GM19468 (cell line): ENCODE results near the gene OR7G2.
"Not testable (repeated sequence)": the region's sequence is repeated elsewhere in the genome, so short reads cannot be mapped to it uniquely, and the experiment has no call there.

Experiments used
- ATAC-seq: cut with Tn5 transposase; IDR thresholded peaks from one replicate; pipeline ENCODE4 v1.9.1; 2021; ENCODE audit warnings: mild to moderate bottlenecking, moderate library complexity, moderate number of reproducible peaks; ENCODE audit not compliant: unreplicated experiment; ENCODE audit errors: extremely low read depth

OR7G2 gene

DNA sequence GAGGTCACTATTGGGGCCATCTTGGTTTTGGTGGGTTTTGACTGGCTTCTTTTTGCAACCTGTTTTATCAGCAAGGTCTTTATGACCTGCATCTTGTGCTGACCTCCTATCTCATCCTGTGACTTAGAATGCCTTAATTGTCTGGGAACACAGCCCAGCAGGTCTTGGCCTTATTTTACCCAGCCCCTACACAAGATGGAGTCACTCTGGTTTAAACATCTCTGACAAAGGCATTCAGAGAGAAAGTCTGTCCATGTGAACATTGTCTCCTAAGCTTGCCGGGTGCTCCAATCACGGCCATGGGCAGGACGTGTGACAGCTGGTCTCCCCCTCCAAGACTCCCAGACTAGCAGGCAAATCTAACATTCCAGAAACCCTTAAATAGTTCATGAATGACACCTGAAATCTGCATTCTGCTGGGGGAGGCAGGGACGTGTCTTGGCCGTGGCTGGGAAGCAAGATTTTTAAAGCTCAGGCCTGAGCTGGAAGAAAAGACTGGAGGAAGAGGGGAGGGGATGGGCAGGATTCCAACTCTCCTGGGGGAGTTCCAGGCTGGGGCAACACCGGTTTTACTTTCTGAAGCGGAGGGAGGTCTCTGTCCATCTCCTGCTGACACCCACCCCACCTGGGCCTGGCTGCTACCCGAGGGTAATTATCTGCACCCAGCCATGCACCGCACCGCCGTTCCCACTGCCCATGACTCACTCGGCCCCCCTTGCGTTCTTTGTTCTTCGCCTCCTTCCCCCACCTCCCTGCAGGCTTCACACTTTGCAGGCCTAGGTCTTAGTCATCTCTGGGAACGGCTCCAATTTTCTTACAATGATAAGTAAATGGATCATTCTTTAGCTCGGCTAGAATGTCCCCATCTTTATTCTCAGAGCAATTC lies 32.0 kb downstream of the OR7G2 start:
- ATAC-seq: no peak

DNA sequence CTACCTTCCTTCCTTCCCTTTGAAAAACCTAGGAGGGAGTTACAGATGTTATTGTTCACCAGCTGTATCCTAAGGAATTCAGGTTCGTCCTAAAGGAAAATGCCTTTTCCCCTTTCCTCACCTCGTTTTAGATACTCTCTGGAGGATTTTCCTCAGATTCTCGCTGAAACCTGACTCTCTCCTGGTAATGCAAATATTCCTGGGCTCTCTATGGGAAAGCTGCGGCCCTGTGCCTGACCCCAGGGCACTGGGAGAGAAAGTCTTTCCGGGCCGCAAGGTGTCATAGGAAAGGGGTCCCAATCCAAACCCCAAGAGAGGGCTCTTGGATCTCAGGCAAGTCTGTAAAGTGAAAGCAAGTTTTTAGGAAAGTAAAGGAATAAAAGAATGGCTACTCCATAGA lies 33.5 kb downstream of the OR7G2 start:
- no peak for ATAC-seq

DNA sequence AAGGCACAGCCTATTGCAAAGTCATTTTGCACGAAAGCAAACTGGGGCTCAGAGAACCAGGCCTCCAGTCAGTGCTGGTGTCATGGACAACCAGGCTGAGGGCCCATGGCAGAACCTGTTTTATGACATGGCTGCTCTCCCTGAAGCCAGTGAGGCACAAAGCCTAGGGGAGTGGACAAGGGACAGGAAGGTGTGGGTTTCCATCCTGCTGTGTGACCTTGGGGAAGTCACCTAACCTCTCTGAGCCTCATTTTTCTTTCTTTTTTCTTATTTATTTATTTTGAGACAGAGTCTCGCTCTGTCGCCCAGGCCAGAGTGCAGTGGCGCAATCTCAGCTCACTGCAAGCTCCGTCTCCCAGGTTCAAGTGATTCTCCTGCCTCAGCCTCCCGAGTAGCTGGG lies 35.6 kb downstream of the OR7G2 start:
- not testable (repeated sequence) for ATAC-seq

DNA sequence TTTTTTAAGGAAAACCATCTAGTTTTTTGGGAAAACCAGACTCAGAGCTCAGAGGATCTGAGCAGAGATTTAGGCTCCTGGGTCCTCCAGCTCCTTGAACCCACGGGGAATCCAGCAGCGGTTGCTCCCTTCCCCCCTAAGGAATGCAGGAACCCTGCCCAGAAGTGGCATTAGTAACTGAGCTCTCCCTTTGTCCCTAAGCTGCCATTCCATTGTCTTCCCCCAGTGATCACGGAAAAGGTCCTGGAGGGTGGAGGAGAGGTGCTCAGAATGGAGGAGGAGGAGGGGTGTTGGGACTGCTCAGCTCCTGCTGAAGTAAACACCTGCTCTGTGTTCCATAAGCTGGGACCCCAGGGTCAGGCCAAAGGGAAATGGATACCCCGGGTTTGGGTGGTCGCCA lies 37.2 kb downstream of the OR7G2 start:
- no peak for ATAC-seq

DNA sequence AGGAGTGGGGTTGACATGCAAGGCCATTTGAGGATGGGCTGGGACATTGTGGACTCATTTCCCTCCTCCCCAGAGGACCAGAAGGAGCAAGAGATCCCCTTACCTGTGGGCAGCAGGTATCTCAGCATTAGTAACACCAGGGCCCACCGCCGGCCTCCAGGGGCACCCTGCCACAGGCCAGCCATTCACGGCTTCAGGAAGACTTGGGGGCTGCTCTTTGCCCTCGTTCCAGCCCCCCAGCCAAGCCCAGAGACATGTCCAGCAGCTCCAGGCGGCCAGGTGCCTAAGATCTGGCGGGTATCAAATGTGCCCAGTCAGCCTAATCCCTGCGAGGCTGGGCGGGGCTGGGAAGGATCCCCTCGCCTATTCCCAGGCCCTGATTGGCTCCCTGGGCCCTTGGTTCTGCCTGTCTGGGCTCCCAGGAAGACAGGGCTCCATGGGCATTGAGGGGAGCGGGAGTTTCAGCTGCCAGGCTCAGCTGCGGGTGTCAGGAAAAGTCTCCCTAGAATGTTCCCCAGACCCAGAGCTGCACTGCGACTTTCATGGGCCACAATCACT lies 41.7 kb downstream of the OR7G2 start:
- ATAC-seq: no peak

DNA sequence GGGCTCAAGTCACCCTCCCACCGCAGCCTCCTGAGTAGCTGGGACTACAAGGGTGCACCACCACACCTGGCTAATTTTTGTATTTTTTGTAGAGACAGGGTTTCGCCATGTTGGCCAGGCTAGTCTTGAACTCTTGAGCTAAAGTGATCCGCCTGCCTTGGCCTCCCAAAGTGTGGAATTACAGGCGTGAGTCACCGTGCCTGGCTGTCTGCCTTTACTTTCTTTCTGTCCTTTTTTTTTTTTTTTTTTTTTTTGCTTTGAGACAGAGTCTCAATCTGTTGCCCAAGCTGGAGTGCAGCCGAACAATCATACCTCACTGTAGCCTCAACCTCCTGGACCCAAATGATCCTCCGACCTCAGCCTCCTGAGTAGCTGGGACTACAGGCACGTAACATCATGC lies 45.4 kb downstream of the OR7G2 start:
- ATAC-seq: no peak

DNA sequence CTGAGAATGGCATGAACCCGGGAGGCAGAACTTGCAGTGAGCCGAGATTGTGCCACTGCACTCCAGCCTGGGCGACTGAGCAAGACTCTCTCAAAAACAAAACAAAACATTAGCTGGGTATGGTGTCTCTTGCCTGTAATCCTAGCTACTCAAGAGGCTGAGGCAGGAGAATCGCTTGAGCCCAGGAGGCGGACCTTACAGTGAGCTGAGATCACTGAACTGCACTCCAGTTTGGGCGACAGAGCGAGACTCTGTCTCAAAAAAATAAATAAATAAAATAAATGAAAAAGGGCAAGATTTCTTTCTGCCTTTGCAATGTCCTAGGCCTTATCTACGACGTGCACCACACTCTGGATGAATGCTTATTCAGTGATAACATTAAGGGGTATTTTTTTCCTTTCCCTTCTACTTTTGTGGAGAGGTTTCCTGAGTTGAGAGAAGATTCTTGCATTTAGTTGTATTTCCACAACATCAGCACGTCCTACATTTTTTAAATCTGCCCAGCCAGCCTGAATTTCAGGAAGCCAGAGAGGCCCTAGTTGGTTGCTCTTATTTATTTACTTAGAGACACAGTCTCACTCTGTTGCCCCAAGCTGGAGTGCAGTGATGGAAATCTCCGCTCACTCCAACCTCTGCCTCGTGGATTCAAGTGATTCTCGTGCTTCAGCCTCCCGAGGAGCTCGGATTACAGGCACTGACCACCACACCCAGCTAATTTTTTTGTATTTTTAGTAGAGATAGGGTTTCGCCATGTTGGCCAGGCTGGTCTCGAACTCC lies 46.5 kb downstream of the OR7G2 start:
- ATAC-seq: no peak

DNA sequence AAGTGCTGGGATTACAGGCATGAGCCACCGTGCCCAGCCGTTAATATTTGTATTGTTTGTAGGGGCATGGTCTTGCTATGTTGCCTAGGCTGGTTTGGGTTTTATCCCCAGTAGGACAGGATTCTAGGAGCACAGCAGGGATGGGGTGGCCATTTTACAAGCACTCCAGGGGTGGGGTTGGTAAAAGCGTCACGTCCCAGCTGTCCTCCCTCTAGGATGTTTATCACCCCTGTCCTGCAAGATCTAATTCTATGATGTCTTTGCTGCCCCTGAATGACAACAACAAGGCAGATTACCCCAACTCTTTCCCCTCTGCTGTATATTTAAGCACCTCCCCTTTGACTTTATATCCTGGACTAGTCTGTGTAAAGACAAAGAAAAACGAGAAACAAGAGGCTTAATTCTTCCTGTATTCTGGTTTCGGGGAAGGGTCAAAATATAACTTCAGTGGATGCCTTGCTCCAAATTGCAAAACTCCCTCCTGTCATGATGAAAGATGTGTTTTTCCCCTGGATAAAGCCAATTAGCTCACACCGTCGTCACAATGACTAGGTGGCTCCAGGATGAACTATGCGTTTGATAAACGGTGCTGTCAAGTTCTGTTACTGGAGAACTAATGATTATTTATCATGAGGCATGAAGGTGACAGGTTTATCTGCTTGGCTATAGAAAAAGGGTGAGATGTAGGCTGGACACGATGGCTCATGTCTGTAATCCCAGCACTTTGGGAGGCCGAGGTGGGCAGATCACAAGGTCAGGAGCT lies 48.2 kb downstream of the OR7G2 start:
- no peak for ATAC-seq

DNA sequence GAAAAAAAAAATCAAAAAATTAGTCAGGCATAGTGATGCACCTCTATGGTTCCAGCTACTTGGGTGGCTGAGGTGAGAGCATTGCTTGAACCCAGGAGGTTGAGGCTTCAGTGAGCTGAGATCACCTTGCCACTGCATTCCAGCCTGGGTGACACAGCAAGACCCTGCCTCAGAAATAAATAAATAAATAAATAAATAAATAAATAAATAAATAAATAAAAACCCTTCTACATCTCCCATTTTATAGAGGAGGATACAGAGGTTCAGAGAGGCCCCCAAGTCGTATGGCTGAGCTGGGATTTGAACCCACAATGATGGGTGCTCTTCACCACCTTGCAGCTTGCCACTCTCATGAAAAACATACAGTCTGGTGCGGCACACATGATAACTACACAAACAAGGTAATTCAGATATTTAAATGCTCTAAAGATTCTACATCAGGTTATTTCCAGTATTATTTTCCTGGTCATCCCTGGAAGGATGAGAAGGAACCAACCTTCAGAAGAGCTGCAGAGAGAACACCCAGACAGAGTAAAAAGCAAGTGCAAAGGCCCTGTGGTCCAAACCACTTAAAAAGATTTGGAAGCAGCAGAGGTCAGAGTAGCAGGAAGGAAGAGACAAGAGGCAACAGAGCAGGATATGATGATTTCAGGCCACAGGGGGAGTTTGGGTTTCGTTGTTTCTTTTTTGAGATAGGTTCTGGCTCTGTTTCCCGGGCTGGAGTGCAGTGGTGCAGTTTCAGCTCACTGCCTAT lies 49.6 kb downstream of the OR7G2 start:
- no peak for ATAC-seq

DNA sequence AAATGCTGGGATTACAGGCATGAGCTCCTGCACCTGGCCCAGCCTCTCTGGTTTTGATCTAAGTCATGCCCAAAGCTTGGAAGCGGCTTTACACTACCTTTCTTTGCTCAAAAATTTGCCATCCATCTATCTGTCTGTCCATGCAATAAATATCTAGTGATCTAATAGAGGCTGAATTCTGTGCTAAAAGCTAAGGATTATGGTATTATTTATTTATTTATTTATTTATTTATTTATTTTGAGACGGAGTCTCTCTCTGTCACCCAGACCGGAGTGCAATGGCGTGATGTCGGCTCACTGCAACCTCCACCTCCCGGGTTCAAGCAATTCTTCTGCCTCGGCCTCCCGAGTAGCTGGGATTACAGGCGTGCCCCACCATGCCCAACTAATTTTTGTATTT lies 51.1 kb downstream of the OR7G2 start:
- not testable (repeated sequence) for ATAC-seq

DNA sequence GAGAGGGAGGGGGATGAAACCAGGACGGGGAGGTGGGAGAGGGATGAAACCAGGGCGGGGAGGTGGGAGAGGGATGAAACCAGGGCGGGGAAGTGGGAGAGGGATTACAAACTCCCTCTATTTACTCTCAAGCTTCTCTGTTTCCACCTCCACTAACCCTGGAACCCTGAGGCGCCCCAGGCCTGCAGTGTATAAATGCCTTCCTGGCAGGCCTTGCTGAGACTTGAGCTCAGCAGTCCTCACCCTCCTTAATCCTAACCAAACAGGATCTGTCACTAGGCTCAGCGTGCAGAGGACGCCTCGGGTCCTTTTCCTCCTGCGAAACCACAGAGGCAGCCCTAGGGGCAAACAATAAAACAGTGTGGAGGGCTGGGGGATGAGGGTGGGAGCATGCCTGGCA lies 52.5 kb downstream of the OR7G2 start:
- ATAC-seq: no peak

DNA sequence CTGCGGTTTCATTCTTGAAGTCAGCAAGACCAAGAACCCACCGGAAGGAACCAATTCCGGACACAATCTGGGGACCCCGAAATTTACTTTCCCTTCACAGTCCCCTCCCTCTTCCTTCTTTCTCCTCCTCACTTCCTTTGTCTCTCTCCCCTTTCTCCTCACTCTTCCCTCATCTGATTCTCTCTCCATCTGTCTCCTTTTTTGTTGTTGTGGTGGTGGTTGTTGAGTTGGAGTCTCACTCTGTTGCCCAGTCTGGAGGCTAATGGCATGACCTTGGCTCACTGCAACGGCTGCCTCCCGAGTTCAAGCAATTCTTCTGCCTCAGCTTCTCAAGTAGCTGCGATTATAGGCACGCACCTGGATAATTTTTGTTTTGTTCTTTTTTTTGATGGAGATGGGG lies 53.1 kb downstream of the OR7G2 start:
- no peak for ATAC-seq

DNA sequence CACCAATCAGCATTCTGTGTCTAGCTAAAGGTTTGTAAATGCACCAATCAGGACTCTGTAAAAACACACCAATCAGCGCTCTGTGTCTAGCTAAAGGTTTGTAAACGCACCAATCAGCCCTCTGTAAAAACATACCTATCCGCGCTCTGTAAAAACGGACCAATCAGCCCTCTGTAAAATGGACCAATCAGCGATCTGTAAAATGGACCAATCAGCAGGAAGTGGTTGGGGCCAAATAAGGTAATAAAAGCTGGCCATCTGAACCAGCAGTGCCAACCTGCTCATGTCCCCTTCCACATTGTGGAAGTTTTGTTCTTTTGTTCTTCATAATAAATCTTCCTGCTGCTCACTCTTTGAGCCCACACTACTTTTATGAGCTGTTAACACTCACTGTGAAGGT lies 53.6 kb downstream of the OR7G2 start:
- ATAC-seq: not testable (repeated sequence)

DNA sequence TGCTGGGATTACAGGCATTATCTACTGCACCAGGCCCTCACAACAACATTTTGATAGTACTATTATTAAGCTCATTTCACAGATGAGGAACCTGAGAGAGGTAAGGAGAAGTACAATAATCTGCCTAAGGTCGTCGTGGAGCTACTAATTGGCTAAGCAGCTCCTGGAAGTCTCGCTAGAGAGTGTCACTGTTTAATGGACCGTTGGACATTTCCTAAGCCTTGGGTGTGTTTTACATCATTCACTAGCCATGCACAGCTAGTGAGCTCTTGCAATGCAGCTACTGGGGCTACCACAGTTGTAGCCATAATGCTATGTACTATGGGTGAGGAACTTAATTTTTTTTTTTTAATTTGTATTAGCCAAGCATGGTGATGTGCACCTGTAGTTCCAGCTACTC lies 54.4 kb downstream of the OR7G2 start:
- no peak for ATAC-seq
